Measurements from ENCODE around the gene SPECC1. TPM values are rescaled to one million over a fixed set of nuclear protein-coding genes. Genes with fewer than 3 reads are reported as not detected.
"Not testable (repeated sequence)": the region's sequence is repeated elsewhere in the genome, so short reads cannot be mapped to it uniquely, and the experiment has no call there.

SPECC1 gene
- total RNA-seq, 1 donor from 2014 or later = 6.0 TPM

DNA sequence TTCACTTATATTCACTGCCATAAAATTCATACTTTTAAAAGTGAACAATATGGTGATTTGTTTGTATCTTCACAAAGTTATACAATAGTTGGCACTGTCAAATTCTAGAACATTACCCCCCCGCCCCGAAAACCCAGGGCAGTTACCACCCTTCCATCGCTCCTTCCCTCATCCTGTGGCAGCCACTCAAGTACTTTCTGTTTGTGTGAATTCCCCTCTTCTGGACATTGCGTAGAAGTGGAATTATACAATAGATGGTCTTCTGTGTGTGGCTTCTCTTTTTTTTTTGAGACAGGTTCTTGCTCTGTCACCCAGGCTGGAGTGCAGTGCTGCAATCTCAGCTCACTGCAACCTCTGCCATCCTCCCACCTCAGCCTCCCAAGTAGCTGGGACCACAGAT is 58.6 kb downstream of the SPECC1 start:
- Mint-ChIP-seq H3K4me1 (peaks cover 3% of the 10 kb centered on the region), H3K36me3 (ENCODE audit: low read depth) (no peaks in the 10 kb centered on the region), H3K4me3 (no peak overlapping the region), H3K9me3 (no peaks in the 10 kb centered on the region), H3K27me3 (peaks cover 9% of the 10 kb centered on the region), H3K27ac (no peak overlapping the region)
- DNase-seq = no peak
- intact Hi-C loops (cut with micrococcal nuclease) = no loop called here

DNA sequence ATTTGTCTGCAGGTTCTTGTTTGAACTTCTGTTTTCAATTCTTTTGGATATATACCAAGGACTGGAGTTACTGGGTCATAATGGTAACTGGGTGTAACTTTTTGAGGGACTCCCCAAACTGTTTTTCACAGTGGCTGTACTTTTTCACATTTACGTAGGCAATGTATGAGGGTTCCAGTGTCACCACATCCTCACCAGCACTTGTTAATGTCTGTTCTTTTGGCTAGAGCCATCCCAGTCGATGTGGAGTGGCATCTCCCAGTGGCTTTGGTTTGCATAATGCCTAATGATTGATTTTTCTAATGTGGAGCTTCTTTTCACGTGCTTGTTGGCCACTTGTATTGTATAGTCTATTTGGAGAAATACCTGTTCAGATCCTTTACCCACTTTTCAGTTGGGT is 59.3 kb downstream of the SPECC1 start:
- Mint-ChIP-seq H3K36me3 (ENCODE audit: low read depth) (no peaks in the 10 kb centered on the region), H3K9me3 (no peaks in the 10 kb centered on the region), H3K4me3 (no peak overlapping the region), H3K27me3 (peaks cover 9% of the 10 kb centered on the region), H3K27ac (no peak overlapping the region), H3K4me1 (peaks cover 8% of the 10 kb centered on the region)
- intact Hi-C loops (cut with micrococcal nuclease) = no loop called here
- no peak for DNase-seq

- H3K27me3 Mint-ChIP-seq = peaks cover 9% of the 10 kb centered on the region
These were observed 62.9 kb downstream of the SPECC1 start for GRCh38 chr17:20071824-20072691.

GRCh38 chr17:20072692-20072992 is 63.5 kb downstream of the SPECC1 start:
- no peak overlapping the region for H3K4me3 Mint-ChIP-seq
- no peaks in the 10 kb centered on the region for H3K36me3 Mint-ChIP-seq (ENCODE audit: low read depth)
- H3K27ac Mint-ChIP-seq = no peak overlapping the region
- intact Hi-C loops (cut with micrococcal nuclease) = no loop called here
- H3K4me1 Mint-ChIP-seq = peaks cover 16% of the 10 kb centered on the region
- no peaks in the 10 kb centered on the region for H3K9me3 Mint-ChIP-seq
- H3K27me3 Mint-ChIP-seq = peaks cover 9% of the 10 kb centered on the region
- DNase-seq = no peak

More at GRCh38 chr17:20071824-20072691, 62.9 kb downstream of the SPECC1 start:
- H3K4me3 Mint-ChIP-seq = no peak overlapping the region
- no peak for DNase-seq
- no peaks in the 10 kb centered on the region for H3K9me3 Mint-ChIP-seq
- H3K36me3 Mint-ChIP-seq (ENCODE audit: low read depth) = no peaks in the 10 kb centered on the region
- no peak overlapping the region for H3K27ac Mint-ChIP-seq
- peaks cover 16% of the 10 kb centered on the region for H3K4me1 Mint-ChIP-seq
- intact Hi-C loops (cut with micrococcal nuclease) = no loop called here

- Mint-ChIP-seq H3K4me1 (peaks cover 19% of the 10 kb centered on the region), H3K36me3 (ENCODE audit: low read depth) (no peaks in the 10 kb centered on the region), H3K27ac (peak overlapping the region; percentile 8), H3K4me3 (peak overlapping the region; percentile 71), H3K9me3 (no peaks in the 10 kb centered on the region), H3K27me3 (peaks cover 9% of the 10 kb centered on the region)
- peak; percentile 80 for DNase-seq
- intact Hi-C loops (cut with micrococcal nuclease) = no loop called here
These were observed 64.2 kb downstream of the SPECC1 start for GRCh38 chr17:20073055-20073979.

DNA sequence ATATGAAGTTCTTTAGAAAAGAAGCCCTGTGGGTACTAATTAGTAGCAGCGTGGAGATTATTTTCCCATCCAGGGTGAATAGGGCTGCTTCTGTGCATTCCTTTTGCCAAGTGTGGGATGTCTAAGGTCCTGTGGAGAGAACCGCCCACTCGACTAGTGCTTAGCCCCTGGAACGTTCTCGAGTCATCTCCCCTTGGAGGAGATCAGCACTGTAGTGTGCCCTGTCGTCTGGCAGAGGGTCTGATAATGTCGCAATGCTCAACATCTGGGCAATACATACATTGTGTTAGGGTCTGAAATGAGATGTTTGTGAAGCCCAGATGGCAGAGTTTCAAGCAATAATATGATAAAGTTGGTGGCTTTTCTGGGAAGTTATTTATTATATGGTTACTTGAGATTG is 64.8 kb downstream of the SPECC1 start:
- Mint-ChIP-seq H3K9me3 (no peaks in the 10 kb centered on the region), H3K4me1 (peaks cover 19% of the 10 kb centered on the region), H3K36me3 (ENCODE audit: low read depth) (no peaks in the 10 kb centered on the region), H3K27me3 (peaks cover 9% of the 10 kb centered on the region), H3K4me3 (peak overlapping the region; percentile 71), H3K27ac (no peak overlapping the region)
- intact Hi-C loops (cut with micrococcal nuclease) = no loop called here
- no peak for DNase-seq

DNA sequence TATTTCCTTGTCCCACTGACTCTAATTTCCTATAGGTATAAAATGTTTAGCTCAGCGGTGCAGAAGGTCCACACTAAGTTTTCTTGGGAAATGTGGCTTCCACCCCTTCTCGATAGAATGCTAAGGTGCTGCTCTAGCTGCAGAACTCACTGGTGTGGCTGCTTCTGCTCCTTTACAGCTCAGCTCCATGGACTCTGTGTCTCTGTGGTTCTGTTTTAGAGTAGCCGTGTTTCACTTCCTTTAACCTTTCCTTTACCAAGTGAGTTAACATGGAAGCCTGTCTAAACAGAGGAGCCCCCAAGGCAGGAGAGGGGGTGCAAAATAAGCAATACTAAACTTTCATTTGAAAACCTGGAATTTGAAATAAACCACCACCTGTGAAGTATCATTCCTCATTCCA is 65.3 kb downstream of the SPECC1 start:
- DNase-seq = no peak
- Mint-ChIP-seq H3K9me3 (no peaks in the 10 kb centered on the region), H3K27me3 (peaks cover 9% of the 10 kb centered on the region), H3K27ac (no peak overlapping the region), H3K4me3 (no peak overlapping the region), H3K36me3 (ENCODE audit: low read depth) (no peaks in the 10 kb centered on the region), H3K4me1 (peaks cover 19% of the 10 kb centered on the region)
- intact Hi-C loops (cut with micrococcal nuclease) = no loop called here

DNA sequence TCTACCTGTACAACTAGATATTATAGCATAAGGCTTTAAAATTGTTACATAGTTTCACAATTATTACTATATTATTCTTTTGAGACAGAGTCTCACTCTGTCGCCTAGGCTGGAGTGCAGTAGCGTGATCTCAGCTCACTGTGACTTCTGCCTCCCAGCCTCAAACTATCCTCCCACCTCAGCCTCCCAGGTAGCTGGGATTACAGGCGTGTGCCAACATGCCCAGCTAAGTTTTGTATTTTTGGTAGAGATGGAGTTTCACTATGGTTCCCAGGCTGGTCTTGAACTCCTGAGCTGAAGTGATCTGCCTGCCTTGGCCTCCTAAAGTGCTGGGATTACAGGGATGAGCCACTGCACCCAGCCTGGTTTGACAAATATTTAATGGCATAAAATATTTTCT is 67.0 kb downstream of the SPECC1 start:
- H3K4me3 Mint-ChIP-seq; DNase-seq; H3K36me3 Mint-ChIP-seq (ENCODE audit: low read depth); H3K9me3 Mint-ChIP-seq; H3K27ac Mint-ChIP-seq; H3K27me3 Mint-ChIP-seq; intact Hi-C loops (cut with micrococcal nuclease): not testable (repeated sequence)
- peaks cover 19% of the 10 kb centered on the region for H3K4me1 Mint-ChIP-seq

DNA sequence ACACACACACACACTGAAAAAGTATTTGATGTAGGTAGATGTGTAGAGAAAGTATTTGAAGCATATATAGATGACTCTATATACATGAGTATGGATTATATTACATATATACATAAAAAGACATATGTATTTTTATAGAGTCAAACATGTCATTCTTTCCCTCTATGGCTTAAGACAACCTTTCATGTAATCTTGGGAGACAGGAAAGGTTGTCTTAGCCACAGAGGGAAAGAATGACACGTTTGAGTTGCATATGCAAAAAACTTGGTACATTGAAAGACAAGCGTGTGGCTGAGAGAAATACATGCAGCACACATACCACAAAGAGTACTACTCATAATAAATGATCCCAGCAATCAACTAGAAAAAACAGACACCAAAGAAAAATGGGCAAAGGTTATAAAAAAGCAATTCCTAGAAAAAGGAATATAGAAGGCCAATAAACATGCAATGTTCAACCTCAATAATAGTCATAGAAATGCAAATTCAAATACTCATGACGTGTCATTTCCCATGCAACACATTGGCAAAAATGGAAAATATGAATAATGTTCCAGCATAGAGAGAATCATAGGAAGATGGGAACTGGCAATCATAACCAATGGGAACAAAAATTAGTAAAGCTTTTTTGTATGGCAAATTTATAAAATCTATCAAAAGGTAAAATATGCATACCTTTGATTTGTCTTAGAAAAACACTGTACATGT is 69.0 kb downstream of the SPECC1 start:
- Mint-ChIP-seq H3K9me3 (no peaks in the 10 kb centered on the region), H3K27ac (no peak overlapping the region), H3K36me3 (ENCODE audit: low read depth) (no peaks in the 10 kb centered on the region), H3K4me1 (peaks cover 17% of the 10 kb centered on the region), H3K27me3 (peaks cover 4% of the 10 kb centered on the region), H3K4me3 (no peak overlapping the region)
- intact Hi-C loops (cut with micrococcal nuclease) = no loop called here
- no peak for DNase-seq

DNA sequence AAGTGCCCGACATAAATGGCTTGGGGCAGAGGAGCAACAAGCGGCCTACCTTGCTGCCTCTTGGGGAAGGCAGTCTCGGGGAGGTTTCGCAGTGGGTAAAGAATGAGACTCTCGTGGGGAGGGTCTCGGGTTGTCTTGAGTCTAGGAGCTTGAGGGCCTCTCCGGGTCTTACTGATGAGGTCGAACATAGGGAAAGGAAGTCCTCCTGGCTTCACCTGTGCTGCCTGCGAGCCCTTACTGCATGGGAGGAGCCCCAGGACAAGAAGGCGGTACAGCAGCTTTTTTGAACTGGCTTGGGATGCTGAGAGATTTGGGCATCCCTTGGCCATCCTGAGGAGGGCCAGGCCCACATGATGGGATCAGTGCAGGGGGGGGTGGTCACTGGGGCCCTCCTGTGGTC is 71.4 kb downstream of the SPECC1 start:
- H3K9me3 Mint-ChIP-seq = no peaks in the 10 kb centered on the region

DNA sequence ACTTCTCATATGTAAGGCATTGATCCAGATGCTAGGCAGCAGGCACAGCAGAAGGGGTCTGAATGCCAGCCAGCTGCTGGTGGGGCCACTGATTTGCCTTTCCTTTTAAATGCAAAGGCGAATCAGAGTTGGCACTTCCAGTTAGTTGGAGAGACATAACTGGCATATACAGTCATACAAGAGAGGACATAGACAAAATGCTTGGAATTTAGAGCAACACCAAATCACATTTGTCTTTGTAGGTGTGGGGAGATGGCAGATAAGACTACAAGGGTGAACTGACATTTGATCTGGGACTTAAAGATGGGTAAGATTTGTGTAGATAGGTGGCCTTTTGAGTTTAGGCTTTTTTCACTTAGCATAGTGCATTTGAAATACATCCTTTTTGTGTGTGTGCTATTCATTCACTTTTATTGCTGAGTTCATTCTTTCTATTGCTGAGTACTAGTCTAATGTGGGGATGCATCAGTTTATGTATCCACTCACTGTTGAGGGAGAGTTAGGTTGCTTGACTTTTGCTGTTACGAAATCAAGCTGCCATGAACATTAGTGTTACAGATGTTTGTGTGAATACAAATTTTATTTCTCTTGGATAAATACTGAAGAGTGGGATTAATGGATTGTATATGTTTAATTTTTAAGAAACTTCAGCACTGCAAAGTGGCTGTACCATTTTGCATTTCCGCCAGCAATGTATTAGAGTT is 74.1 kb downstream of the SPECC1 start:
- Mint-ChIP-seq H3K27me3 (peaks cover 6% of the 10 kb centered on the region), H3K9me3 (no peaks in the 10 kb centered on the region), H3K4me1 (peaks cover under 1% of the 10 kb centered on the region), H3K27ac (no peak overlapping the region), H3K36me3 (ENCODE audit: low read depth) (no peaks in the 10 kb centered on the region), H3K4me3 (no peak overlapping the region)
- no peak for DNase-seq
- intact Hi-C loops (cut with micrococcal nuclease) = no loop called here

More for the DNA sequence above, 71.4 kb downstream of the SPECC1 start:
- intact Hi-C loops (cut with micrococcal nuclease) = no loop called here
- Mint-ChIP-seq H3K36me3 (ENCODE audit: low read depth) (no peaks in the 10 kb centered on the region), H3K27ac (no peak overlapping the region), H3K27me3 (peaks cover 4% of the 10 kb centered on the region), H3K4me1 (peaks cover 3% of the 10 kb centered on the region), H3K4me3 (no peak overlapping the region)
- no peak for DNase-seq

DNA sequence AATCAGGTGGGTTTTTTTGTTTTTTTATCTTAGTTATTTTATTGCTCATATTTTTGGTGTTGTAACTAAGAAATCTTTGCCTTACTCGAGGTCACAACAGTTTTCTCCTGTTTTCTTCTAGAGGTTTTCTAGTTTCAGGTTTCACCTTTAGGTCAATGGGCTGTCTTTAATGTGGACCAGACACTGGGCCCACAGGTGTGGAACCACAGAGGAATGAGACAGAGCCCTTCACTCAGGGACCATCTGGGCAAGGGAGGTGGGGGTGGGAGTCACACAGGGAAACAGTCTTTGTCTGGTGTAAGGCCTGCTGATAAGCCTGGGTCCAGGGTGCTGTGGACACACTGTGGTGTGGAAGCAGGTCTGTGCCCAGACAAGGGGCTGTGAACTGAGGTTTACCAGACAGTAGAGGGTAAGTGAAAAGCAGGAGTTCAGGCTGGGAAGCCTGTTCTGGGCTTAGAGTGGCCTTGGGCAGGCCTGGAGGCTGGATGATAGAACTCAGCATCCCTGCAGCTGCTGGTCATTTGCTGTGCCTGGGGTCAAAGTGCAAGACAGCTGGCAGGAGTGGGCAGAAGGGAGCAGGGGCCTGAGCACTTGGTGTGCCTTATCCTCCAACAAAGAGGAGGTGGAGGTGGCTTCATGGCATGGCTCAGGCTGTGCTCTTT is 75.6 kb downstream of the SPECC1 start:
- Mint-ChIP-seq H3K4me3 (no peak overlapping the region), H3K9me3 (no peaks in the 10 kb centered on the region), H3K27ac (no peak overlapping the region), H3K36me3 (ENCODE audit: low read depth) (no peaks in the 10 kb centered on the region), H3K27me3 (peaks cover 6% of the 10 kb centered on the region), H3K4me1 (peaks cover 3% of the 10 kb centered on the region)
- DNase-seq = no peak
- intact Hi-C loops (cut with micrococcal nuclease) = no loop called here

DNA sequence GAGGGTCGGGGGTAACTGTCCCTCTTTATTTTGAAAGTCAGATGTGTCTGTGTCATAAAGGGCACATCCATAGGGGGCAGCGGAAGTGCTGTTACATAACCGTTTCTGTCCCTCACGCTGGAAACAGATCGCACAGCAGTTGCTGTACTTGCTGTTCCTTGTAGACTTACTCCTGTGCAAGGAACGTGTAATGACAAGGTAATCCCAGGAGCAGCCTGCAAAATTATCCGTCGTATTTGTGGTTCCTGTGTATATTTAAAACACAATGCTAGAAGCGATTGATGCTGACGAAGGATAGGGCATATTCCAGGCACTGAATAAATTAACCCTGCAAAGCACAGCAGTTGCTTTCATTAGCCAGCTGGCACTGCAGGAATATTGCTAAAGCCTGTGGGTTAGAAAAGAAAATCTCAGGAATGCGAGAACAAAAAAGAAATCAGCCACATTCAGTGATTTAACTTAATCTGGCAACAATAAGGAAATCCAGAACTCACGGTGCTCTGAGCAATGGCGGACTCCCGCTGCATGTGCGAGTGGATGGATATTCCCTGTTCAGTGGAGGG is 76.2 kb downstream of the SPECC1 start:
- Mint-ChIP-seq H3K4me3 (no peak overlapping the region), H3K27ac (no peak overlapping the region), H3K27me3 (peaks cover 4% of the 10 kb centered on the region), H3K4me1 (peaks cover 7% of the 10 kb centered on the region), H3K9me3 (no peaks in the 10 kb centered on the region), H3K36me3 (ENCODE audit: low read depth) (no peaks in the 10 kb centered on the region)
- intact Hi-C loops (cut with micrococcal nuclease) = no loop called here
- no peak for DNase-seq
